ENCODE measurements around the gene CDH11.

DNA sequence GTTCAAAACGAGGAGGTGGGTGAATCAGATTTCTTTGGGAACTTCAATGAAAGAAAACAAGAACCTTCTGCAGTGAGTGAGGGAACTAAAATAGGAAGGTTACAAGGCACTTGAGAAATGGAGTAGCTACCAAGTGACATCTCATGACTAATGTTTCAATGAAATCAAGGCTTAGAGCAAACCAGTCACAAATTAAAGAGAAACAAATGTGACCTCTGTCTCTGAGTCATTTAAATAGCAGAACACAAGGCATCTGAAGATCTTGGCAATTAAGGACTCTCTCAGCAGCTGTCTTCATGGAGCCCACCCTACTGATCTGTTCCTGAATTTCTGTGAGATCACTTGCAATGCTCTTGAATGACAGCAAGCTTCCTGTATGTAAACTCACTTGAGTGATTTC, 109.5 kb downstream of the CDH11 start:
- TF ChIP-seq, protein P1, sequence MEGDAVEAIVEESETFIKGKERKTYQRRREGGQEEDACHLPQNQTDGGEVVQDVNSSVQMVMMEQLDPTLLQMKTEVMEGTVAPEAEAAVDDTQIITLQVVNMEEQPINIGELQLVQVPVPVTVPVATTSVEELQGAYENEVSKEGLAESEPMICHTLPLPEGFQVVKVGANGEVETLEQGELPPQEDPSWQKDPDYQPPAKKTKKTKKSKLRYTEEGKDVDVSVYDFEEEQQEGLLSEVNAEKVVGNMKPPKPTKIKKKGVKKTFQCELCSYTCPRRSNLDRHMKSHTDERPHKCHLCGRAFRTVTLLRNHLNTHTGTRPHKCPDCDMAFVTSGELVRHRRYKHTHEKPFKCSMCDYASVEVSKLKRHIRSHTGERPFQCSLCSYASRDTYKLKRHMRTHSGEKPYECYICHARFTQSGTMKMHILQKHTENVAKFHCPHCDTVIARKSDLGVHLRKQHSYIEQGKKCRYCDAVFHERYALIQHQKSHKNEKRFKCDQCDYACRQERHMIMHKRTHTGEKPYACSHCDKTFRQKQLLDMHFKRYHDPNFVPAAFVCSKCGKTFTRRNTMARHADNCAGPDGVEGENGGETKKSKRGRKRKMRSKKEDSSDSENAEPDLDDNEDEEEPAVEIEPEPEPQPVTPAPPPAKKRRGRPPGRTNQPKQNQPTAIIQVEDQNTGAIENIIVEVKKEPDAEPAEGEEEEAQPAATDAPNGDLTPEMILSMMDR (conservative IDR thresholded peaks at IDR 0.05; ENCODE audit: low read length), result no peak
- TF ChIP-seq EZH2phosphoT487 (IDR thresholded peaks at IDR 0.05; ENCODE audit: borderline replicate concordance), result no peak

Data from Loucy (cell line).